ENCODE measurements around the gene NLGN3. TPM values are rescaled to one million over a fixed set of nuclear protein-coding genes. Genes with fewer than 3 reads are reported as not detected.

Gene NLGN3
- total and polyA plus RNA-seq, 2 donors (not counting 1 experiment from before 2014, with no cell fraction given): 0.41 to 0.83 TPM

DNA sequence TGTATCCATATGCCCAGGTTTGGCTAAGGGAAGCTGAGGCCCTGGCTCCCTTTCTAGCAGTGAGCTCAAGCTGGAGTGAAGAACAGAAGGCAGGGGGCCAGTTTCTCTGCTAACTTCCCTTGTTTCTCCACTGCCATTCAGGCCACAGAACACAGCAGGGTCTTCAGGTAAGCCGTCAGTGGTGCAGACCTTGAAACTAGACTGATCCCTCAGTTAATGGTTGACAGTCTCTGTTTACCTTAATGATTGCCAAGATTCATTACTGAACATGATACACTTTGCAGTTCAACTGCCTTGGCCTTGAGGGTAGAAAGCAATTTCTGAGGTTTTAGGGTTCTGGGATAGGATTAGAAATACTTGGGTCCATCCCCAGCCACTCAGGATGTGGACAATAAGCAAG is 69.5 kb downstream of the NLGN3 start:
- Histone ChIP-seq H3K4me1 (ENCODE audit: control insufficient read depth, extremely low read depth, insufficient read depth, low read length) (no peaks in the 10 kb centered on the region), H3K9me3 (ENCODE audit: control insufficient read depth, insufficient read depth, low read depth, low read length) (no peaks in the 10 kb centered on the region), H3K79me2 (ENCODE audit: control insufficient read depth, insufficient read depth, low read length) (no peaks in the 10 kb centered on the region), H3K36me3 (ENCODE audit: control insufficient read depth, insufficient read depth, low read length) (no peaks in the 10 kb centered on the region), H2AFZ (ENCODE audit: low read length) (no peak overlapping the region), H3K4me3 (replicated peaks in 1 of 4; ENCODE audit: control extremely low read depth in 1 of 4, insufficient read depth in 1 of 4, low read depth in 3 of 4, low read length in 4 of 4) (no peak overlapping the region), H4K20me1 (ENCODE audit: control insufficient read depth, extremely low read depth, insufficient read depth, low read length) (no peaks in the 10 kb centered on the region), H3K27me3 (ENCODE audit: control insufficient read depth, insufficient read depth, low read length) (no peaks in the 10 kb centered on the region), H3K27ac (ENCODE audit: insufficient read depth, low read length) (no peak overlapping the region), H3K4me2 (ENCODE audit: extremely low read depth, insufficient read depth, low read length) (no peak overlapping the region), H3K9ac (ENCODE audit: insufficient read depth, low read length) (no peak overlapping the region)
- TF ChIP-seq EZH2 (IDR thresholded peaks at IDR 0.05; ENCODE audit: low read length, missing control alignments): no peak
- TF ChIP-seq, protein P1, sequence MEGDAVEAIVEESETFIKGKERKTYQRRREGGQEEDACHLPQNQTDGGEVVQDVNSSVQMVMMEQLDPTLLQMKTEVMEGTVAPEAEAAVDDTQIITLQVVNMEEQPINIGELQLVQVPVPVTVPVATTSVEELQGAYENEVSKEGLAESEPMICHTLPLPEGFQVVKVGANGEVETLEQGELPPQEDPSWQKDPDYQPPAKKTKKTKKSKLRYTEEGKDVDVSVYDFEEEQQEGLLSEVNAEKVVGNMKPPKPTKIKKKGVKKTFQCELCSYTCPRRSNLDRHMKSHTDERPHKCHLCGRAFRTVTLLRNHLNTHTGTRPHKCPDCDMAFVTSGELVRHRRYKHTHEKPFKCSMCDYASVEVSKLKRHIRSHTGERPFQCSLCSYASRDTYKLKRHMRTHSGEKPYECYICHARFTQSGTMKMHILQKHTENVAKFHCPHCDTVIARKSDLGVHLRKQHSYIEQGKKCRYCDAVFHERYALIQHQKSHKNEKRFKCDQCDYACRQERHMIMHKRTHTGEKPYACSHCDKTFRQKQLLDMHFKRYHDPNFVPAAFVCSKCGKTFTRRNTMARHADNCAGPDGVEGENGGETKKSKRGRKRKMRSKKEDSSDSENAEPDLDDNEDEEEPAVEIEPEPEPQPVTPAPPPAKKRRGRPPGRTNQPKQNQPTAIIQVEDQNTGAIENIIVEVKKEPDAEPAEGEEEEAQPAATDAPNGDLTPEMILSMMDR (conservative IDR thresholded peaks at IDR 0.05 in 1 of 2, IDR thresholded peaks at IDR 0.05 in 1 of 2; ENCODE audit: low read depth in 1 of 2, low read length in 2 of 2): no peak
- no peak for DNase-seq (ENCODE audit: low read depth in 2 of 2)

DNA sequence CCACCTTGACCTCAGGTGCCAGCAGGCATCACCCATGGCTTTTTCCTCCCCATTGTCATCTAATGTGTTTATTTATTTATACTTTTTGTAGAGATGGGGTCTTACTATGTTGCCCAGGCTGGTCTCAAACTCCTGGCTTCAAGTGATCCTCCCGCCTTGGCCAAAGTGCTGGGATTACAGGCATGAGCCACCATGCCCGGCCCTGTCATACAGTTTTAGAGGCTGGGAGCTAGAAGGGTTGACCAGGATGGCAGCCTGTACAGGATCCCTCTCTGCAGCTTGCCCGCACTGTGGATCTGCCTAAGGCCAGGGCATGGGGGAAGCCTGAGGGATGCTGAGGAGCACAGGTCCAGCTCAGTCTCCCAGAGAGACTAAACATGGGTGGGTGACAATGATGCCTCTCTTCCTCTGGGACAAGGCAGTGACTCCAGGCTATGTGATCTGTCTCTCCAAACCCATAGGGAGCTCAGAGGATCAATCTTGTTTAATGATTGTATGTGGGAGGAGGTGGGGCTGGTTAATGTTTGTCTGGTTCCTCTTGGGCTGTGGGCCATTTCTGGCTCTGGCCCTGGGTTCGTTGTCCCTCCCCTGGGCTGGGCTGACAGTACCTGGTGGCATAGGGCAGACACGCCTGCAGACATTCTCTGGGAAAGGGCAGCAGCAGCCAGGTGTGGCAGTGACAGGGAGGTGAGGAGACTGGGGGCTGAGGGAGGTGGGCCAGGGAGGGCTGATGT is 70.1 kb downstream of the NLGN3 start:
- Histone ChIP-seq H3K79me2 (ENCODE audit: control insufficient read depth, insufficient read depth, low read length) (no peaks in the 10 kb centered on the region), H3K9ac (ENCODE audit: insufficient read depth, low read length) (no peak overlapping the region), H3K4me2 (ENCODE audit: extremely low read depth, insufficient read depth, low read length) (no peak overlapping the region), H3K27ac (ENCODE audit: insufficient read depth, low read length) (no peak overlapping the region), H3K27me3 (ENCODE audit: control insufficient read depth, insufficient read depth, low read length) (no peaks in the 10 kb centered on the region), H2AFZ (ENCODE audit: low read length) (no peak overlapping the region), H4K20me1 (ENCODE audit: control insufficient read depth, extremely low read depth, insufficient read depth, low read length) (no peaks in the 10 kb centered on the region), H3K4me3 (replicated peaks in 1 of 4; ENCODE audit: control extremely low read depth in 1 of 4, insufficient read depth in 1 of 4, low read depth in 3 of 4, low read length in 4 of 4) (no peak overlapping the region), H3K9me3 (ENCODE audit: control insufficient read depth, insufficient read depth, low read depth, low read length) (no peaks in the 10 kb centered on the region), H3K4me1 (ENCODE audit: control insufficient read depth, extremely low read depth, insufficient read depth, low read length) (no peaks in the 10 kb centered on the region), H3K36me3 (ENCODE audit: control insufficient read depth, insufficient read depth, low read length) (no peaks in the 10 kb centered on the region)
- TF ChIP-seq EZH2 (IDR thresholded peaks at IDR 0.05; ENCODE audit: low read length, missing control alignments): no peak
- TF ChIP-seq, protein P1 (conservative IDR thresholded peaks at IDR 0.05 in 1 of 2, IDR thresholded peaks at IDR 0.05 in 1 of 2; ENCODE audit: low read depth in 1 of 2, low read length in 2 of 2): no peak
- DNase-seq (ENCODE audit: low read depth in 2 of 2): no peak

DNA sequence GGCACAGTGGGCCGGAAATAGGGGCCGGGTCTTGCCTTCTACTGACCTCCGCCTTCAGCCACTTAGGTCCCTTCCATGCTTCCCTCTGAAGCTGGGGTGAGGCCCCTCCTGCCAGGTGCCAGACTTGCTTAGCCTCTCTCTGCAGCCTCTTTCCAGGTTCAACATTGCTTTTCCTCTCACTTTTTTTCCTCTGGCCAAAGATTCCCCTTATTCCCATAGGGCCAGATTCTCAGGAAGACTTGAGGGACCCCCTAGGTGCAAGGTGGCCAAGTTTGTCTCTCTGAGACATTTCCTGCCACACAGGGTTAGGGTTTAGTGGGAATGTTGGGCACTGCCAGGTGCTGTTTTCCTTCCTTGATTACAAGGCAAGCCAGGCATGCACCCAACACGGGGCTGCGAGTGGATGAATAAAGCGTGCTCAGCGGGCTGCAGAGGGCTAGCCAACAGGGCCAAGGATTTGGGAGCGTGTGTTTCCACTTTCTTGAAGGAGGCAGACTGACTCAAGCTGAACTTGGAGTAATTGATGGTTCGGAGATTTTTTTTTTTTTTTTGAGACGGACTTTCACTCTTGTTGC is 70.8 kb downstream of the NLGN3 start:
- no peak overlapping the region for H2AFZ ChIP-seq (ENCODE audit: low read length)
- H3K4me1 ChIP-seq (ENCODE audit: control insufficient read depth, extremely low read depth, insufficient read depth, low read length): no peaks in the 10 kb centered on the region
- no peak overlapping the region for H3K9ac ChIP-seq (ENCODE audit: insufficient read depth, low read length)
- no peak for TF ChIP-seq EZH2 (IDR thresholded peaks at IDR 0.05; ENCODE audit: low read length, missing control alignments)
- TF ChIP-seq, protein P1 (conservative IDR thresholded peaks at IDR 0.05 in 1 of 2, IDR thresholded peaks at IDR 0.05 in 1 of 2; ENCODE audit: low read depth in 1 of 2, low read length in 2 of 2): no peak
- DNase-seq (ENCODE audit: low read depth in 2 of 2): no peak
- no peaks in the 10 kb centered on the region for H3K27me3 ChIP-seq (ENCODE audit: control insufficient read depth, insufficient read depth, low read length)
- H3K4me3 ChIP-seq (replicated peaks in 1 of 4; ENCODE audit: control extremely low read depth in 1 of 4, insufficient read depth in 1 of 4, low read depth in 3 of 4, low read length in 4 of 4): no peak overlapping the region
- no peak overlapping the region for H3K27ac ChIP-seq (ENCODE audit: insufficient read depth, low read length)
- H3K36me3 ChIP-seq (ENCODE audit: control insufficient read depth, insufficient read depth, low read length): no peaks in the 10 kb centered on the region
- no peaks in the 10 kb centered on the region for H3K9me3 ChIP-seq (ENCODE audit: control insufficient read depth, insufficient read depth, low read depth, low read length)
- H4K20me1 ChIP-seq (ENCODE audit: control insufficient read depth, extremely low read depth, insufficient read depth, low read length): no peaks in the 10 kb centered on the region
- H3K4me2 ChIP-seq (ENCODE audit: extremely low read depth, insufficient read depth, low read length): no peak overlapping the region
- H3K79me2 ChIP-seq (ENCODE audit: control insufficient read depth, insufficient read depth, low read length): no peaks in the 10 kb centered on the region

Measured in fibroblast of lung (primary cell).